GM12801 (cell line): ENCODE data around the gene ADAM8.

ENCODE experiments used
- CTCF ChIP-seq: IDR thresholded peaks from one replicate; pipeline ENCODE4 v1.5.1; 2011; ENCODE audit warnings: control low read depth; ENCODE audit not compliant: insufficient read length; ENCODE audit errors: extremely low read depth

The ADAM8 gene

GRCh38 chr10:133276435-133277201 lies at the start of gene ADAM8:
TSS of gene ADAM8 (minus strand) at chr10:133276868. CDS start at chr10:133276817, 51 bp downstream.
- no peak for TF ChIP-seq CTCF

GRCh38 chr10:133326223-133326551 lies 49.5 kb upstream of the ADAM8 start:
- no peak for TF ChIP-seq CTCF

GRCh38 chr10:133325440-133326222 lies 49.0 kb upstream of the ADAM8 start:
- no peak for TF ChIP-seq CTCF

- no peak for TF ChIP-seq CTCF
Observed at GRCh38 chr10:133324857-133325260, 48.2 kb upstream of the ADAM8 start.

GRCh38 chr10:133324198-133324792 lies 47.6 kb upstream of the ADAM8 start:
- TF ChIP-seq CTCF: no peak

- no peak for TF ChIP-seq CTCF
Observed at GRCh38 chr10:133318494-133319127, 41.9 kb upstream of the ADAM8 start.

GRCh38 chr10:133316732-133317131 lies 40.1 kb upstream of the ADAM8 start:
- no peak for TF ChIP-seq CTCF
